ENCODE data around the gene CSAD. TPM values are rescaled to one million over a fixed set of nuclear protein-coding genes. Genes with fewer than 3 reads are reported as not detected.

The CSAD gene
- polyA plus RNA-seq, 1 of the 3 experiments (the other 2 are of a cell fraction), result 32.2 TPM

DNA sequence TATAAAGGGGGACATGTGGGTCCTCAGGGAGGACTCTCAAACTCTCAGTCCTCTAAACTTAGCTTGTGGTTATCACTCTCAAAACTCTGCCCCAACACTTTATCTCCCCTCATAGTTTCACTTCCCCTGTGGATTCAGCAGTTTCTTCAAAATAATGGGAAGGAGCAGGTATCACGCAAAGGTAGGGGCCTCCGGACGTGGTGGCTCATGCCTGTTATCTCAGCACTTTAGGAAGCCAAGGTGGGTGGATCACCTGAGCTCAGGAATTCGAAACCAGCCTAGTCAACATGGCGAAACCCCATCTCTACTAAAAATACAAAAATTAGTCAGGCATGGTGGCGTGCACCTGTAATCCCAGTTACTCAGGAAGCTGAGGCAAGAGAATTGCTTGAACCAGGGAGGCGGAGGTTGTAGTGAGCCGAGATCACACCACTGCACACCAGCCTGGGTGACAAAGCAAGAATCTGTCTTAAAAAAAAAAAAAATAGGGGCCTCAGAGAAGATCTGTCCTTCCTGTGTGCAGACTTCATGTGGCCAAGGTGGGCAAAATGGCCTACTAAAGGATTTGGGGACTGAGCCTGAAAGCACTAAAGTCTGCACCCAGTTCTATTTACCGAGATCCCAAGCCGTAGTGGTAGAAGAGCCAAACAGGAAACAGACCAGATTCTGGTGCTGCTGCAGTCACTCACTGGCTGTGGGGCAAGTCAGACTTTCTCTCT lies 19.9 kb upstream of the CSAD start:
- Histone ChIP-seq H3K9ac (no peak overlapping the region), H4K20me1 (ENCODE audit: insufficient read depth) (no peaks in the 10 kb centered on the region), H3K4me2 (no peak overlapping the region), H3K9me3 (no peaks in the 10 kb centered on the region), H2AFZ (ENCODE audit: low read depth) (no peak overlapping the region), H3K4me1 (ENCODE audit: control insufficient read depth in 1 of 2, insufficient read depth in 2 of 2, low read depth in 1 of 2, low read length in 1 of 2) (no peaks in the 10 kb centered on the region), H3K9me2 (no peaks in the 10 kb centered on the region), H3K27me3 (ENCODE audit: insufficient read depth) (no peaks in the 10 kb centered on the region), H3K79me2 (ENCODE audit: insufficient read depth) (no peaks in the 10 kb centered on the region), H3F3A (replicated peaks; ENCODE audit: insufficient read depth) (peaks cover 2% of the 10 kb centered on the region), H3K27ac (ENCODE audit: low read depth in 2 of 2, low read length in 1 of 2) (peak overlapping the region in 1 of 2 experiments; percentile 46; a peak in 1 of 4 replicates), H3K36me3 (replicated peaks in 1 of 2; ENCODE audit: control insufficient read depth in 1 of 2, insufficient read depth in 2 of 2, low read length in 1 of 2) (no peaks in the 10 kb centered on the region), H3K4me3 (ENCODE audit: low read depth in 2 of 2, low read length in 1 of 2) (no peak overlapping the region)
- DNase-seq, result no peak
- ChIA-PET CTCF (interaction anchor here (0.6 to 9.5 kb wide), 7 partner anchors 11 to 134 kb away, joined by 3 to 181 read pairs (median 13); partner anchors contain the start of genes AAAS, ESPL1 and ITGB7), POLR2A (no interaction called here)
- 76% methylated on average over 10 of the region's 10 CpGs for WGBS (ENCODE audit: low lambda C conversion rate)
- TF ChIP-seq RAD21 (IDR thresholded peaks at IDR 0.05; ENCODE audit: low read length) (no peak), NRF1 (IDR thresholded peaks at IDR 0.05; ENCODE audit: low read depth, low read length) (no peak), TCF12 (IDR thresholded peaks at IDR 0.05) (no peak), SIN3A (IDR thresholded peaks at IDR 0.05; ENCODE audit: borderline replicate concordance, low read depth, low read length) (no peak), GABPA (IDR thresholded peaks at IDR 0.05; ENCODE audit: low read depth) (no peak), FOXJ3 (CRISPR knock-in tag; IDR thresholded peaks at IDR 0.05) (no peak), JUND (IDR thresholded peaks at IDR 0.05) (no peak)
- TF ChIP-seq, protein P1, sequence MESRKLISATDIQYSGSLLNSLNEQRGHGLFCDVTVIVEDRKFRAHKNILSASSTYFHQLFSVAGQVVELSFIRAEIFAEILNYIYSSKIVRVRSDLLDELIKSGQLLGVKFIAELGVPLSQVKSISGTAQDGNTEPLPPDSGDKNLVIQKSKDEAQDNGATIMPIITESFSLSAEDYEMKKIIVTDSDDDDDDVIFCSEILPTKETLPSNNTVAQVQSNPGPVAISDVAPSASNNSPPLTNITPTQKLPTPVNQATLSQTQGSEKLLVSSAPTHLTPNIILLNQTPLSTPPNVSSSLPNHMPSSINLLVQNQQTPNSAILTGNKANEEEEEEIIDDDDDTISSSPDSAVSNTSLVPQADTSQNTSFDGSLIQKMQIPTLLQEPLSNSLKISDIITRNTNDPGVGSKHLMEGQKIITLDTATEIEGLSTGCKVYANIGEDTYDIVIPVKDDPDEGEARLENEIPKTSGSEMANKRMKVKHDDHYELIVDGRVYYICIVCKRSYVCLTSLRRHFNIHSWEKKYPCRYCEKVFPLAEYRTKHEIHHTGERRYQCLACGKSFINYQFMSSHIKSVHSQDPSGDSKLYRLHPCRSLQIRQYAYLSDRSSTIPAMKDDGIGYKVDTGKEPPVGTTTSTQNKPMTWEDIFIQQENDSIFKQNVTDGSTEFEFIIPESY (IDR thresholded peaks at IDR 0.05; ENCODE audit: borderline replicate concordance, low read depth), result no peak
- TF ChIP-seq, protein P2, sequence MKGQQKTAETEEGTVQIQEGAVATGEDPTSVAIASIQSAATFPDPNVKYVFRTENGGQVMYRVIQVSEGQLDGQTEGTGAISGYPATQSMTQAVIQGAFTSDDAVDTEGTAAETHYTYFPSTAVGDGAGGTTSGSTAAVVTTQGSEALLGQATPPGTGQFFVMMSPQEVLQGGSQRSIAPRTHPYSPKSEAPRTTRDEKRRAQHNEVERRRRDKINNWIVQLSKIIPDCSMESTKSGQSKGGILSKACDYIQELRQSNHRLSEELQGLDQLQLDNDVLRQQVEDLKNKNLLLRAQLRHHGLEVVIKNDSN (IDR thresholded peaks at IDR 0.05; ENCODE audit: borderline replicate concordance, low read depth), result no peak
- TF ChIP-seq, protein P3, sequence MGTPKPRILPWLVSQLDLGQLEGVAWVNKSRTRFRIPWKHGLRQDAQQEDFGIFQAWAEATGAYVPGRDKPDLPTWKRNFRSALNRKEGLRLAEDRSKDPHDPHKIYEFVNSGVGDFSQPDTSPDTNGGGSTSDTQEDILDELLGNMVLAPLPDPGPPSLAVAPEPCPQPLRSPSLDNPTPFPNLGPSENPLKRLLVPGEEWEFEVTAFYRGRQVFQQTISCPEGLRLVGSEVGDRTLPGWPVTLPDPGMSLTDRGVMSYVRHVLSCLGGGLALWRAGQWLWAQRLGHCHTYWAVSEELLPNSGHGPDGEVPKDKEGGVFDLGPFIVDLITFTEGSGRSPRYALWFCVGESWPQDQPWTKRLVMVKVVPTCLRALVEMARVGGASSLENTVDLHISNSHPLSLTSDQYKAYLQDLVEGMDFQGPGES (IDR thresholded peaks at IDR 0.05; ENCODE audit: low read depth, low read length), result no peak

DNA sequence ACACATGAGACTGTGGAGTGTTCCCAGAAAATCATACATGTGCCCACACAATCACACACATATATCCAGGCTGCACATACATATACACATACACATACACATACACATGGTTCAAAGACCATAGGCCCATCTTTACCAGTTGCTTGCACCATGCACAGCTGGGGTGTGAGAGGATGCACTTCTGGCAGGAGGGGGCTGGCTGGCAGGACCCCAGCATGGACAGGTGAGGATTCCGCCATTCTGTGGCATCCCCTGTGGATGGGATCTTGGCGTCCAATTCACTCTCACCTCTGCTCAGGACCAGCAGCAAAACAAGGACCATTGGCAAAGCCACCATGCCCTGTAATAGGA lies 19.4 kb upstream of the CSAD start:
- Histone ChIP-seq H3K79me2 (ENCODE audit: insufficient read depth) (no peaks in the 10 kb centered on the region), H3K9me2 (no peaks in the 10 kb centered on the region), H3F3A (replicated peaks; ENCODE audit: insufficient read depth) (peaks cover 2% of the 10 kb centered on the region), H3K4me2 (no peak overlapping the region), H3K9ac (no peak overlapping the region), H3K9me3 (no peaks in the 10 kb centered on the region), H2AFZ (ENCODE audit: low read depth) (no peak overlapping the region), H4K20me1 (ENCODE audit: insufficient read depth) (no peaks in the 10 kb centered on the region), H3K36me3 (replicated peaks in 1 of 2; ENCODE audit: control insufficient read depth in 1 of 2, insufficient read depth in 2 of 2, low read length in 1 of 2) (no peaks in the 10 kb centered on the region), H3K4me1 (ENCODE audit: control insufficient read depth in 1 of 2, insufficient read depth in 2 of 2, low read depth in 1 of 2, low read length in 1 of 2) (no peaks in the 10 kb centered on the region), H3K27me3 (ENCODE audit: insufficient read depth) (no peaks in the 10 kb centered on the region), H3K4me3 (ENCODE audit: low read depth in 2 of 2, low read length in 1 of 2) (no peak overlapping the region), H3K27ac (ENCODE audit: low read depth in 2 of 2, low read length in 1 of 2) (no peak overlapping the region)
- WGBS (ENCODE audit: low lambda C conversion rate), result 100% methylated on average over 1 of the region's 2 CpGs
- TF ChIP-seq FOXM1 (IDR thresholded peaks at IDR 0.05; ENCODE audit: low read depth) (no peak), NRF1 (IDR thresholded peaks at IDR 0.05; ENCODE audit: low read depth, low read length) (no peak), RAD21 (IDR thresholded peaks at IDR 0.05; ENCODE audit: low read length) (no peak), JUND (IDR thresholded peaks at IDR 0.05) (no peak), RCOR1 (IDR thresholded peaks at IDR 0.05; ENCODE audit: low read length) (no peak), FOSL2 (IDR thresholded peaks at IDR 0.05; ENCODE audit: borderline replicate concordance, low read depth) (no peak), TAF1 (IDR thresholded peaks at IDR 0.05; ENCODE audit: borderline replicate concordance, low read depth, low read length) (no peak), EZH2phosphoT487 (IDR thresholded peaks at IDR 0.05; ENCODE audit: borderline replicate concordance, low read depth) (no peak), FOXJ3 (CRISPR knock-in tag; IDR thresholded peaks at IDR 0.05) (no peak), GABPA (IDR thresholded peaks at IDR 0.05; ENCODE audit: low read depth) (no peak), YY1 (IDR thresholded peaks at IDR 0.05; ENCODE audit: low read depth) (no peak), SIN3A (IDR thresholded peaks at IDR 0.05; ENCODE audit: borderline replicate concordance, low read depth, low read length) (no peak)
- TF ChIP-seq, protein P4, sequence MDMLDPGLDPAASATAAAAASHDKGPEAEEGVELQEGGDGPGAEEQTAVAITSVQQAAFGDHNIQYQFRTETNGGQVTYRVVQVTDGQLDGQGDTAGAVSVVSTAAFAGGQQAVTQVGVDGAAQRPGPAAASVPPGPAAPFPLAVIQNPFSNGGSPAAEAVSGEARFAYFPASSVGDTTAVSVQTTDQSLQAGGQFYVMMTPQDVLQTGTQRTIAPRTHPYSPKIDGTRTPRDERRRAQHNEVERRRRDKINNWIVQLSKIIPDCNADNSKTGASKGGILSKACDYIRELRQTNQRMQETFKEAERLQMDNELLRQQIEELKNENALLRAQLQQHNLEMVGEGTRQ (IDR thresholded peaks at IDR 0.05; ENCODE audit: borderline replicate concordance, low read depth, low read length), result no peak
- TF ChIP-seq, protein P5, sequence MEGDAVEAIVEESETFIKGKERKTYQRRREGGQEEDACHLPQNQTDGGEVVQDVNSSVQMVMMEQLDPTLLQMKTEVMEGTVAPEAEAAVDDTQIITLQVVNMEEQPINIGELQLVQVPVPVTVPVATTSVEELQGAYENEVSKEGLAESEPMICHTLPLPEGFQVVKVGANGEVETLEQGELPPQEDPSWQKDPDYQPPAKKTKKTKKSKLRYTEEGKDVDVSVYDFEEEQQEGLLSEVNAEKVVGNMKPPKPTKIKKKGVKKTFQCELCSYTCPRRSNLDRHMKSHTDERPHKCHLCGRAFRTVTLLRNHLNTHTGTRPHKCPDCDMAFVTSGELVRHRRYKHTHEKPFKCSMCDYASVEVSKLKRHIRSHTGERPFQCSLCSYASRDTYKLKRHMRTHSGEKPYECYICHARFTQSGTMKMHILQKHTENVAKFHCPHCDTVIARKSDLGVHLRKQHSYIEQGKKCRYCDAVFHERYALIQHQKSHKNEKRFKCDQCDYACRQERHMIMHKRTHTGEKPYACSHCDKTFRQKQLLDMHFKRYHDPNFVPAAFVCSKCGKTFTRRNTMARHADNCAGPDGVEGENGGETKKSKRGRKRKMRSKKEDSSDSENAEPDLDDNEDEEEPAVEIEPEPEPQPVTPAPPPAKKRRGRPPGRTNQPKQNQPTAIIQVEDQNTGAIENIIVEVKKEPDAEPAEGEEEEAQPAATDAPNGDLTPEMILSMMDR (IDR thresholded peaks at IDR 0.05), result no peak
- DNase-seq, result no peak
- ChIA-PET POLR2A (no interaction called here), CTCF (interaction anchor here (0.6 to 9.5 kb wide), 4 partner anchors 11 to 121 kb away, joined by 3 to 181 read pairs (median 82); partner anchors contain the start of genes AAAS, ESPL1 and ITGB7)
